Measurements from ENCODE around the gene SLC2A13.
"Not testable (repeated sequence)": the region's sequence is repeated elsewhere in the genome, so short reads cannot be mapped to it uniquely, and the experiment has no call there.

Gene SLC2A13

GRCh38 chr12:39805651-39806050, 300.2 kb downstream of the SLC2A13 start:
- Histone ChIP-seq H3K9me3 (ENCODE audit: low read depth, low read length) (no peaks in the 10 kb centered on the region; the same call in 1 of the 2 replicates), H3K4me3 (no peak overlapping the region), H3K27ac (no peak overlapping the region), H3K9ac (ENCODE audit: insufficient read length) (no peak overlapping the region), H3K36me3 (ENCODE audit: insufficient read depth, low read length) (no peaks in the 10 kb centered on the region)
- DNase-seq (ENCODE audit: low read depth, low spot score): no peak
- no peak for TF ChIP-seq POLR2AphosphoS5 (IDR thresholded peaks at IDR 0.05; ENCODE audit: borderline replicate concordance, low read depth, low read length)
- no peak for TF ChIP-seq FOXP2 (optimal IDR thresholded peaks at IDR 0.05; ENCODE audit: control extremely low read depth, extremely low read length, insufficient read depth)
- TF ChIP-seq EZH2 (IDR thresholded peaks at IDR 0.05): no peak

GRCh38 chr12:39804898-39805297, 301.0 kb downstream of the SLC2A13 start:
- no peak overlapping the region for H3K4me3 ChIP-seq
- no peak for TF ChIP-seq EZH2 (IDR thresholded peaks at IDR 0.05)
- DNase-seq (ENCODE audit: low read depth, low spot score): no peak
- H3K9me3 ChIP-seq (ENCODE audit: low read depth, low read length): no peaks in the 10 kb centered on the region; the same call in 1 of the 2 replicates
- H3K36me3 ChIP-seq (ENCODE audit: insufficient read depth, low read length): no peaks in the 10 kb centered on the region
- no peak overlapping the region for H3K27ac ChIP-seq
- no peak overlapping the region for H3K9ac ChIP-seq (ENCODE audit: insufficient read length)

GRCh38 chr12:39804479-39804878, 301.4 kb downstream of the SLC2A13 start:
- DNase-seq (ENCODE audit: low read depth, low spot score): no peak
- Histone ChIP-seq H3K36me3 (ENCODE audit: insufficient read depth, low read length) (no peaks in the 10 kb centered on the region), H3K4me3 (no peak overlapping the region), H3K9ac (ENCODE audit: insufficient read length) (no peak overlapping the region), H3K9me3 (ENCODE audit: low read depth, low read length) (no peaks in the 10 kb centered on the region), H3K27ac (no peak overlapping the region)
- TF ChIP-seq EZH2 (IDR thresholded peaks at IDR 0.05) (no peak), FOXP2 (optimal IDR thresholded peaks at IDR 0.05; ENCODE audit: control extremely low read depth, extremely low read length, insufficient read depth) (no peak), POLR2AphosphoS5 (IDR thresholded peaks at IDR 0.05; ENCODE audit: borderline replicate concordance, low read depth, low read length) (no peak)

GRCh38 chr12:39803151-39803550, 302.7 kb downstream of the SLC2A13 start:
- Histone ChIP-seq H3K36me3 (ENCODE audit: insufficient read depth, low read length) (no peaks in the 10 kb centered on the region), H3K9ac (ENCODE audit: insufficient read length) (no peak overlapping the region), H3K4me3 (no peak overlapping the region), H3K9me3 (ENCODE audit: low read depth, low read length) (no peaks in the 10 kb centered on the region), H3K27ac (no peak overlapping the region)
- DNase-seq (ENCODE audit: low read depth, low spot score): no peak
- TF ChIP-seq FOXP2 (optimal IDR thresholded peaks at IDR 0.05; ENCODE audit: control extremely low read depth, extremely low read length, insufficient read depth): no peak
- no peak for TF ChIP-seq EZH2 (IDR thresholded peaks at IDR 0.05)
- TF ChIP-seq POLR2AphosphoS5 (IDR thresholded peaks at IDR 0.05; ENCODE audit: borderline replicate concordance, low read depth, low read length): no peak

- no peak for TF ChIP-seq POLR2AphosphoS5 (IDR thresholded peaks at IDR 0.05; ENCODE audit: borderline replicate concordance, low read depth, low read length)
- no peak for TF ChIP-seq EZH2 (IDR thresholded peaks at IDR 0.05)
- TF ChIP-seq FOXP2 (optimal IDR thresholded peaks at IDR 0.05; ENCODE audit: control extremely low read depth, extremely low read length, insufficient read depth): no peak
- no peak overlapping the region for H3K9ac ChIP-seq (ENCODE audit: insufficient read length)
- no peak for DNase-seq (ENCODE audit: low read depth, low spot score)
- H3K9me3 ChIP-seq (ENCODE audit: low read depth, low read length): no peaks in the 10 kb centered on the region
- H3K36me3 ChIP-seq (ENCODE audit: insufficient read depth, low read length): no peaks in the 10 kb centered on the region
- no peak overlapping the region for H3K27ac ChIP-seq
- H3K4me3 ChIP-seq: no peak overlapping the region
Observed at GRCh38 chr12:39798977-39799376, 306.9 kb downstream of the SLC2A13 start.

GRCh38 chr12:39798429-39798828, 307.5 kb downstream of the SLC2A13 start:
- DNase-seq (ENCODE audit: low read depth, low spot score): no peak
- no peaks in the 10 kb centered on the region for H3K36me3 ChIP-seq (ENCODE audit: insufficient read depth, low read length)
- TF ChIP-seq POLR2AphosphoS5 (IDR thresholded peaks at IDR 0.05; ENCODE audit: borderline replicate concordance, low read depth, low read length) (no peak), FOXP2 (optimal IDR thresholded peaks at IDR 0.05; ENCODE audit: control extremely low read depth, extremely low read length, insufficient read depth) (no peak), EZH2 (IDR thresholded peaks at IDR 0.05) (no peak)
- no peak overlapping the region for H3K27ac ChIP-seq
- no peak overlapping the region for H3K9ac ChIP-seq (ENCODE audit: insufficient read length)
- H3K9me3 ChIP-seq (ENCODE audit: low read depth, low read length): no peaks in the 10 kb centered on the region
- H3K4me3 ChIP-seq: no peak overlapping the region

GRCh38 chr12:39795481-39795880, 310.4 kb downstream of the SLC2A13 start:
- Histone ChIP-seq H3K4me3 (no peak overlapping the region), H3K9ac (ENCODE audit: insufficient read length) (no peak overlapping the region), H3K36me3 (ENCODE audit: insufficient read depth, low read length) (no peaks in the 10 kb centered on the region), H3K27ac (no peak overlapping the region), H3K9me3 (ENCODE audit: low read depth, low read length) (no peaks in the 10 kb centered on the region)
- DNase-seq (ENCODE audit: low read depth, low spot score): no peak
- no peak for TF ChIP-seq POLR2AphosphoS5 (IDR thresholded peaks at IDR 0.05; ENCODE audit: borderline replicate concordance, low read depth, low read length)
- no peak for TF ChIP-seq EZH2 (IDR thresholded peaks at IDR 0.05)
- no peak for TF ChIP-seq FOXP2 (optimal IDR thresholded peaks at IDR 0.05; ENCODE audit: control extremely low read depth, extremely low read length, insufficient read depth)

- TF ChIP-seq POLR2AphosphoS5 (IDR thresholded peaks at IDR 0.05; ENCODE audit: borderline replicate concordance, low read depth, low read length) (no peak), FOXP2 (optimal IDR thresholded peaks at IDR 0.05; ENCODE audit: control extremely low read depth, extremely low read length, insufficient read depth) (no peak), EZH2 (IDR thresholded peaks at IDR 0.05) (no peak)
- H3K9ac ChIP-seq (ENCODE audit: insufficient read length): no peak overlapping the region
- H3K4me3 ChIP-seq: no peak overlapping the region
- DNase-seq (ENCODE audit: low read depth, low spot score): no peak
- no peaks in the 10 kb centered on the region for H3K36me3 ChIP-seq (ENCODE audit: insufficient read depth, low read length)
- no peaks in the 10 kb centered on the region for H3K9me3 ChIP-seq (ENCODE audit: low read depth, low read length)
- no peak overlapping the region for H3K27ac ChIP-seq
Observed at GRCh38 chr12:39792938-39793337, 312.9 kb downstream of the SLC2A13 start.

GRCh38 chr12:39788239-39788638, 317.6 kb downstream of the SLC2A13 start:
- H3K27ac ChIP-seq: no peak overlapping the region
- no peaks in the 10 kb centered on the region for H3K9me3 ChIP-seq (ENCODE audit: low read depth, low read length)
- no peaks in the 10 kb centered on the region for H3K36me3 ChIP-seq (ENCODE audit: insufficient read depth, low read length)
- H3K9ac ChIP-seq (ENCODE audit: insufficient read length): no peak overlapping the region
- no peak for TF ChIP-seq EZH2 (IDR thresholded peaks at IDR 0.05)
- TF ChIP-seq POLR2AphosphoS5 (IDR thresholded peaks at IDR 0.05; ENCODE audit: borderline replicate concordance, low read depth, low read length): no peak
- no peak for DNase-seq (ENCODE audit: low read depth, low spot score)
- no peak overlapping the region for H3K4me3 ChIP-seq

- H3K36me3 ChIP-seq (ENCODE audit: insufficient read depth, low read length); H3K4me3 ChIP-seq; H3K9ac ChIP-seq (ENCODE audit: insufficient read length); H3K9me3 ChIP-seq (ENCODE audit: low read depth, low read length); H3K27ac ChIP-seq; DNase-seq (ENCODE audit: low read depth, low spot score): not testable (repeated sequence)
Observed at GRCh38 chr12:39785814-39786213, 320.1 kb downstream of the SLC2A13 start.

Measured in SK-N-MC (cell line).